Stimulated activated CD4-positive, alpha-beta T cell treated with anti-CD3 and anti-CD28 coated beads, Interleukin-4, amount 100 ng/mL, for 1 hour (primary cell): ENCODE measurements around the gene CCDC88C.
"Not testable (repeated sequence)": the region's sequence is repeated elsewhere in the genome, so short reads cannot be mapped to it uniquely, and the experiment has no call there.

ENCODE experiments used
- DNase-seq: peaks from one replicate; pipeline ENCODE4 v3.0.0-alpha.2; 2020

The CCDC88C gene

GRCh38 chr14:91283666-91284065, 134.0 kb downstream of the CCDC88C start:
- DNase-seq, result no peak

- DNase-seq, result no peak
These were observed 134.5 kb downstream of the CCDC88C start for GRCh38 chr14:91282954-91283645.

DNA sequence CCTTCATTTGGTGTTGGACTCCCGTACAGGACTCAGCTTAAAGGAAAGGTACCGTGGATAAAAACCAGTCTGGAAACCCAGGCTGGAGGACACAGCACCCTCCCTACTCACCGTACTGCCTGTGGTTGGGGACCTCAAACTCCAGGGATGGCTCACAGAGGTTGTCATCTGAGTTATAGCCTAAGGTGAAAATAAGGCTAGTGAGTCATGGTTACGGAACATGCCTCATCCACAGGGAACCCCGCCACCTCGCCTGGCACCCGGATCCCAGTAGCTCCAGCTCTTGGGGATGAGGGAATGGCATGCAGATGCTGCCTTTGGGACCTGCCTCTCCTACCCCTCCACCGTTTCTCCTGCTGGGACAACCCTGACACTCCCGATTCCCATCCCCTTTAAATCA, 136.3 kb downstream of the CCDC88C start:
- no peak for DNase-seq

DNA sequence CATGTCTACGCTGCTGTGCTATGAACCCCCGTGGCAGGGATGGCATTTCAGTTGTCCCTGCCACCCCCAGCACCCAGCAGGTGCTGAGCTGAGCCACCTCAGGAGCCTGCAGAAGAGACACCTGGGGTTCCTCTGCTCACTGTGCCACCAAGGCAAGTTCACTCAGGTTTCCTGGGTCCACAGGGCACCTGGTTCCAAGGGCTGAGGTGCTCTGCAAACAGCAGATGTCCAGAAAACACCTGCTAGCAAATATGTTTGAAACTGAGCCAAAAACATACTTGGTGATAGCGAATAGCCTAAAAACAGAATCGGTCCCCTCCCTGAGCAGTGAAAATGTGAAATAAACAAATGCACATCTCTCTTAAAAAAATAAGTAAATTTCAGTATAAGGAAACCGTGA, 137.5 kb downstream of the CCDC88C start:
- no peak for DNase-seq

- no peak for DNase-seq
These were observed 138.3 kb downstream of the CCDC88C start for GRCh38 chr14:91279354-91279753.

DNA sequence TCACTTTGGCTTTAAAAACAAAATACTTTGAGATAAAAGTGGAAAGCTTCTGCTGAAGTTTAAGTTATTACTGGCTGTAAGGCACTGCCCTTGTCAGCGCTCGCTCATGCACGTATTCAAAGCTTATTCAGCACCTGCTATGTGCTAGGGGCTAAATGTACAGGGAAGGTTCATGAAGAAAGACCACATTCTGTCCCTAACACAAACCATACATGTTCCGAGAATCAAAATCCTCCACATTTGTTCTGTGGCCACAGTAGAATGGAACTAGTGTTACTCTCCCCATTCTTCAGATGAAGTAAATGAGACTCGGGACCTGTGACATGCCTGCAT, 139.3 kb downstream of the CCDC88C start:
- DNase-seq, result no peak

DNA sequence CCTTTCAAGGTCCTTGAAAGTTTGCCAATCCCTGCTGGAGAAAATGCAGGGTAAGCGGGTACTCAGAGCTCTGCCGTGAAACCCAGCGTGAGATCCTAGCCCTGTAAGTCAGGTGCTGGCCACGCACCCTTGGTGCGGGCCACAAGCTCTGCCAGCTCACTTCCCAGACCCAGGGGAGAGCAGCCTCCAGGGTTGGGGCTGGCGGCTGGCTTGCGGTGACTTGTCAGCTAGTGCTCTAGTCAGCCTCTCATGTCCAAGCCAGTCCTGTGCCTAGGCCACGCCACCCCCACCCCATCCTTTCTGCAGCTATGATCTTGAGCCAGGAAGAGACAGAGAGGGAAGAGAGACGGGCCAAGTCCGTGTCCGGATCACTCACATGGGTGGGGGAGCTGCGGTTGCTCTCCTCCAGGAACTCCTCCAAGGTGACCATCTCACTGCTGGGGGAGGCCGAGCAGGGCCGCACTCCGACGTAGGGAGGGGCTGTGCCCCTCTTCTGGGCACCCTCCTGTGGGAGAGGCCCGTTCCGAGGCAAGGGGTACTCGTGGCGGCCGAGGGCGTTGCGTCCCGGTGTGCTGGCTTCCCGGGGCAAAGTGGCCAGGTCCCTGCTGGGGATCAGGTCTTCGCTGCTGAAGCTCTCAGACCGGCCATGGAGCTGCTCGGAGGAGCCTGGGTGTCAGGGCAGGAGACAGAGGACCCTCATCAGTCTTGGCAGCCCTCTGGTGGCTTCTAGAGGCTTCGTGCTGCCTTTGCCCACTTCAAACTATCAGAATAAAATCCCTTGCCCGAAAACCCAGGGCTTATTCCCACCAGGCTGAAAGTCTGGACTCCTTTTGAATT, 139.9 kb downstream of the CCDC88C start:
- DNase-seq, result no peak

DNA sequence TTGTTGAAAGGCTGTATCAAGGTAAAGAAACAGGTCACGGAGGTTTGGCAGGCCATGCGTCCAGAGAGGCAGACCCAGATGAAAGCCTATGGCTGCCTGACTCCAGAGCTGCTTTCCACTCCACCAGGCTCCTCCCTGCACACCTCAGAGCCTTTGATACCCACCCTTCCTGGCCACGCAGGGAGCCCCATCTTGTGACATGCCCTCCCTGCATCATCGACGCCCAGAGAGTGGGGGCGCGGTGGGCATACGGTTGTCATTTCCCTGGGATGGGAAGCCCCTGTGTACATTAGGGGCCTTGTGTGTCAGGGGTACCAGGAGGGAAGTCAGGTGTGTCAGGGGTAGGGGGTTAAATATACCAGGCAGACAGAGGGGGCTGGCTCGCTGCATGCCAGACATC, 142.8 kb downstream of the CCDC88C start:
- no peak for DNase-seq

DNA sequence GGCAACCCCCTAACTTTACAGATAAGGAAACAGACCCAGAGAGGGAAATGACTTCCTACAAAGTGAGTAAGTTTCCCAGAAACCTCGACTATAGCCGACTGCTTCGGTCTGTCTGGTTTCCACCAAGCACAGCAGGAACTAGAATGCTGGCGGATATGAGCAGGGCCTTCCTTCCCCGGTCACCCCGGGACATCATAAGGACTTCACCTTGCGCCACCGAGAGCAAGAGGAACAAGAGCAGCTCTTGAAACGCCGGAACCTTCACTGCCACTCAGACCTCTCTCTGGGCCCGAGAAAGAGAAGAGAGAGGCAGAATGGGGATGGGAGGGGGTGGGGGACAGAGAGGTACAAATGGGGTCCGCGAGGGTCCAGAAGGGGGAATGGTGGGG, 143.7 kb downstream of the CCDC88C start:
- DNase-seq, result no peak

DNA sequence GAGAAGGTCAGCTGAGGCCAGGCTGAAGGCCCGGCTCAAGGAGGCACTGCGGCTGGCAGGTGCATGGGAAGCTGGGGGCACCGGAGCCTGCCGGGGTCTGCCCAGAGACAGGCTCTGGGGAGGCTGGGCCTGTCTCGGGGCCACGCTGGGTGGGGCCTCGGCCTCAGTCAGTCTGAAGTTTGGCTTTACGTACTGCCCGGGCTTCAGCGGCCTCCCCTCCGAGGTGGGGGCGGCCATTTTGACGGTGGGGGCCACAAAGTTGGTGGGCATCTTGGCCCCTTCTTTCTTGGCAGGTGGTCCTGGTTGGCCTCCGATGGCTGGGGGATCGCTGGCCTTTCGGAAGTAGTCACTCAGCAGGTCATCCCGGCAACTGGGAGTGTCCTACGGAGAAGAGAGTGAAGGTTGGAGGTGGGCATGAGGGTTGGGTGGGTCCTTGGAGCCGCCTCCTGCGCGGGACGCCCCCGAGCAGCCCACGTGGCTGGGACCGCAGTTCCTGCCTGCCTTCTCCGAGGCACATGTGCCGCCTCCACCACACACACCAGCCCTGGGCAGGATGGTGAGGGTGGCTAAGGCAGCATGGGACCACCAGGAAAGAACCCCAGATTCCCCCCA, 144.2 kb downstream of the CCDC88C start:
- no peak for DNase-seq

DNA sequence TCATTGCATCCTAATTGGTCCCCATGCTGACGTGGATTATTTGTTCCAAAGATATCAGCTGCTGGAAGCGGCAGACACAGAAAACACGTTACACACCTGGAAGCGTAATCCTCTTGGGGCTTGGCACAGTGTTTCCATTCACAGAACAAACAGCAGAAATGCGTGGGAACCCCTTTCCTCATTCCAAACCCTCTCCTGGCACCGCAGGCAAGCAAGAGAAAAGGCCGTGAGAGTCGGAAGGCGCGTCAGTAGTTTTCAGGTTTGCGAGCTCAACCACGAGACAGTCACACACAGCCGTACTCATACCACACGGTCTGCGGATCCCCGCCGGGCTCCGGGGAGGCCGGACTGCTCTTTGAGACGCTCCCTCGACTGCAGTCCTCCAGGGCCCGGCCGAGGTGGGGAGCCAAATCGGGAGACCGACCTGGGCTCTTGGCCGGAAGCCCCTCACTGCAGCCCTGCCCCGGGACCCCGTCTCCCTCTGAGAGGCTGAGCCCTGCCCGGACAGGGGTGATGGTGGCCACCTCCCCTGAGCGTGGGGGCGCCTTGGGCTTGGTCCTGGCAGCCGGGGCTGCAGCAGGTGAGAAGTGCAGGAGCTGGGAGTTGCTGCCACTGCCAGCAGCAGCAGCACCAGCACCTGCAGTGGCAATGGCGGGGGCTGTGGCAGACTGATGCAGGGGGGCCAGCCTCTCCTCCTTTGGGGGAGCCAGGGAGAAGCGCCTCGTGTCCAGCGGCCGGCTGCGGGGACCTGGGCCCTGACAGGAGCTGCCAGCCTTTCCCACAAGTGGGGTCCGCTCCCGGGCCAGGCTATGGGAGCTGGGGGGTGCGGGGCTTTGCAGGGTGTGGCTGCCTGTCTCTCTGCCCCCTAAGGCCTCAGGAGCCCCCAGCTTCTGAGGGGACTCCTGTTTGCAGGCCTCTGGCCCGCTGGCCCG, 145.0 kb downstream of the CCDC88C start:
- DNase-seq, result no peak

DNA sequence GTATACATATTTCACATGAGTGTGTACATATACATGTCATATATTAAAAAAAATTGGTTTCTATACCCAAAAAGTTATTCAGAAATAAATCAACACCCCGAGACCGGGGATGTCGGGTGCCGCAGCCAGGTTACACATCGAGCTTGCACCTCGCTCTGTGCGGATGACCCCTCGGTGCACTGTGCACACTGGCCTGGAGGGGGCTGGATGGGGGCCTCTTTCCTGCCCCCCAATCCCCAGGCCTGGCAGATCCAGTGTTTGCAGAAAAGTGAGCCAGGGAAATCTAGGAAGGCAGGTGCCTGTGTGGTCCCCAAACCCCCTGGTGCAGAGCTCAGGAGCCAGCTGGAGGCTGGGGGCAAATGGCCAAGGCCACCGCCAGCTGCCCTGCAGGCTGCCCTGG, 146.0 kb downstream of the CCDC88C start:
- no peak for DNase-seq

GRCh38 chr14:91270619-91271018, 147.0 kb downstream of the CCDC88C start:
- no peak for DNase-seq

DNA sequence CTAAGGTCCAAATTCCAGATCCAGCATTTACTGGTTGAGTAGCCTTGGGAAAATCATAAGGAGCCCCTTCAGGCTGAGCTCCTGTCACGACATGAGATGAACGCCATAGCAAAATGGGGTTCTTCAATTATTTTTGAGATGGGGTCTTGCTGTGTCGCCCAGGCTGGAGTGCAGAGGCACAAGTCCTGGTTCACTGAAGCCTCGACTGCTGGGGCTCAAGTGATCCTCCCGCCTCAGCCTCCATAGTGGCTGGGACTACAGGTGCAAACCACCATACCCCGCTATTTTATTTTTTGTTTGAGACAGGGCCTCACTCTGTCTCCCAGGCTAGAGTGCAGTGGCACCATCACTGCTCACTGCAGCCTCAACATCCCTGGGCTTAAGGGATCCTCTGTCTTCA, 147.4 kb downstream of the CCDC88C start:
- DNase-seq, result no peak

- DNase-seq, result no peak
These were observed 148.3 kb downstream of the CCDC88C start for GRCh38 chr14:91269076-91269991.

GRCh38 chr14:91267965-91268437, 149.6 kb downstream of the CCDC88C start:
- no peak for DNase-seq

- not testable (repeated sequence) for DNase-seq
These were observed 151.3 kb downstream of the CCDC88C start for GRCh38 chr14:91266276-91266675.

DNA sequence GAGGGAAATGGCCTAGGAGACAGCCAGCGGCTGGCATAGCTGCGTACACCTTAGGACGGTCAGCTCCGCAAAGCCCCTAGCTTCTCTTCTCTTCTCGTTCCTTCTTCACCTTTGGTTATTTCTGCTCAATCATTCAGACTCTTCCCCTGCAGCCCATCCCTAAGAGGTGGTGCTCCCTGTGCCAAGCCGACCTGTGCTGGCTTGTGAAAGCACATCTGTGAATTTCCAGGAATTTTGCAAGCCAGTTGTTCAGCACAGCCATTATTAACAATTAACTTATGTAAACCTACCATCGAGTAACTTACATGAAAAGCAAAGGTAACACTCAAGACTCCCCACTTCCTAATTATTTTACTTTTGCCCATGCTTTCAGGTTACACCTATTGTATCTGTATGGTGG, 152.2 kb downstream of the CCDC88C start:
- DNase-seq, result no peak

GRCh38 chr14:91264151-91265150, 153.2 kb downstream of the CCDC88C start:
- DNase-seq, result peak; percentile 29

GRCh38 chr14:91263329-91263728, 154.3 kb downstream of the CCDC88C start:
- DNase-seq, result no peak
